ENCODE data around the gene PCDHB10. TPM values are rescaled to one million over a fixed set of nuclear protein-coding genes. Genes with fewer than 3 reads are reported as not detected.
"Not testable (repeated sequence)": the region's sequence is repeated elsewhere in the genome, so short reads cannot be mapped to it uniquely, and the experiment has no call there.

The PCDHB10 gene
- total RNA-seq, 1 experiment from 2014 or later: 2.8 TPM

GRCh38 chr5:141208478-141208877 is 16.3 kb downstream of the PCDHB10 start, which contains the start of gene PCDHB12:
PCDHB12 (plus strand) TSS chr5:141208719; CDS start chr5:141208908, 189 bp downstream.
- TF ChIP-seq EZH2 (IDR thresholded peaks at IDR 0.05; ENCODE audit: borderline replicate concordance, low read depth, low read length, poor library complexity, severe bottlenecking) (no peak), CTCF (conservative IDR thresholded peaks at IDR 0.05; ENCODE audit: low read depth, low read length) (peak; percentile 52)
- intact Hi-C loops (cut with micrococcal nuclease; ENCODE audit: unreplicated experiment): no loop called here
- CTCF ChIA-PET: interaction anchor here (0.8 to 0.9 kb wide), 3 partner anchors 9 to 352 kb away, joined by 3 read pairs; partner anchors contain the start of genes PCDHB11 and PCDHB6
- POLR2A ChIA-PET (ENCODE audit: low non-redundant PET): no interaction called here
- BruUV-seq (replicated peaks): no TSS peak
- Histone ChIP-seq H3K9me3 (ENCODE audit: low read depth, low read length, poor library complexity, severe bottlenecking) (peaks cover 3% of the 10 kb centered on the region), H3K4me1 (ENCODE audit: insufficient read depth, low read length, poor library complexity, severe bottlenecking) (no peaks in the 10 kb centered on the region), H3K27me3 (replicated peaks; ENCODE audit: insufficient read depth, low read depth, low read length, poor library complexity) (no peaks in the 10 kb centered on the region), H3K36me3 (ENCODE audit: insufficient read depth, low read length, poor library complexity, severe bottlenecking) (no peaks in the 10 kb centered on the region), H3K4me3 (ENCODE audit: low read depth, low read length, poor library complexity, severe bottlenecking) (peak within 1 kb of the TSS; percentile 8), H3K27ac (ENCODE audit: low read depth, low read length, poor library complexity, severe bottlenecking) (no peak within 1 kb of the TSS)
- DNase-seq (ENCODE audit: low spot score): peak; percentile 56

GRCh38 chr5:141210281-141210680 is 18.1 kb downstream of the PCDHB10 start:
- H3K4me3 ChIP-seq (ENCODE audit: low read depth, low read length, poor library complexity, severe bottlenecking); DNase-seq (ENCODE audit: low spot score); H3K9me3 ChIP-seq (ENCODE audit: low read depth, low read length, poor library complexity, severe bottlenecking); POLR2A ChIA-PET (ENCODE audit: low non-redundant PET); H3K27ac ChIP-seq (ENCODE audit: low read depth, low read length, poor library complexity, severe bottlenecking); H3K36me3 ChIP-seq (ENCODE audit: insufficient read depth, low read length, poor library complexity, severe bottlenecking); BruUV-seq (replicated peaks); CTCF ChIA-PET; H3K4me1 ChIP-seq (ENCODE audit: insufficient read depth, low read length, poor library complexity, severe bottlenecking); H3K27me3 ChIP-seq (replicated peaks; ENCODE audit: insufficient read depth, low read depth, low read length, poor library complexity); intact Hi-C loops (cut with micrococcal nuclease; ENCODE audit: unreplicated experiment): not testable (repeated sequence)

GRCh38 chr5:141210849-141211248 is 18.7 kb downstream of the PCDHB10 start:
- POLR2A ChIA-PET (ENCODE audit: low non-redundant PET); CTCF ChIA-PET; DNase-seq (ENCODE audit: low spot score): not testable (repeated sequence)

GRCh38 chr5:141213656-141214339 is 21.6 kb downstream of the PCDHB10 start, which contains the start of gene PCDHB13:
PCDHB13 (plus strand) TSS chr5:141213919; CDS start chr5:141214124, 205 bp downstream.
- BruUV-seq (replicated peaks); intact Hi-C loops (cut with micrococcal nuclease; ENCODE audit: unreplicated experiment); H3K27me3 ChIP-seq (replicated peaks; ENCODE audit: insufficient read depth, low read depth, low read length, poor library complexity); H3K4me3 ChIP-seq (ENCODE audit: low read depth, low read length, poor library complexity, severe bottlenecking); POLR2A ChIA-PET (ENCODE audit: low non-redundant PET); H3K36me3 ChIP-seq (ENCODE audit: insufficient read depth, low read length, poor library complexity, severe bottlenecking); CTCF ChIA-PET; H3K4me1 ChIP-seq (ENCODE audit: insufficient read depth, low read length, poor library complexity, severe bottlenecking); H3K9me3 ChIP-seq (ENCODE audit: low read depth, low read length, poor library complexity, severe bottlenecking); H3K27ac ChIP-seq (ENCODE audit: low read depth, low read length, poor library complexity, severe bottlenecking): not testable (repeated sequence)
- peak; percentile 53 for DNase-seq (ENCODE audit: low spot score)
- TF ChIP-seq CTCF (conservative IDR thresholded peaks at IDR 0.05; ENCODE audit: low read depth, low read length): peak; percentile 37

More at GRCh38 chr5:141210849-141211248, 18.7 kb downstream of the PCDHB10 start:
- H3K4me1 ChIP-seq (ENCODE audit: insufficient read depth, low read length, poor library complexity, severe bottlenecking); H3K27ac ChIP-seq (ENCODE audit: low read depth, low read length, poor library complexity, severe bottlenecking); H3K4me3 ChIP-seq (ENCODE audit: low read depth, low read length, poor library complexity, severe bottlenecking); intact Hi-C loops (cut with micrococcal nuclease; ENCODE audit: unreplicated experiment); BruUV-seq (replicated peaks); H3K27me3 ChIP-seq (replicated peaks; ENCODE audit: insufficient read depth, low read depth, low read length, poor library complexity); H3K9me3 ChIP-seq (ENCODE audit: low read depth, low read length, poor library complexity, severe bottlenecking); H3K36me3 ChIP-seq (ENCODE audit: insufficient read depth, low read length, poor library complexity, severe bottlenecking): not testable (repeated sequence)

- H3K4me3 ChIP-seq (ENCODE audit: low read depth, low read length, poor library complexity, severe bottlenecking); H3K27ac ChIP-seq (ENCODE audit: low read depth, low read length, poor library complexity, severe bottlenecking); H3K9me3 ChIP-seq (ENCODE audit: low read depth, low read length, poor library complexity, severe bottlenecking); H3K27me3 ChIP-seq (replicated peaks; ENCODE audit: insufficient read depth, low read depth, low read length, poor library complexity); H3K4me1 ChIP-seq (ENCODE audit: insufficient read depth, low read length, poor library complexity, severe bottlenecking); POLR2A ChIA-PET (ENCODE audit: low non-redundant PET); DNase-seq (ENCODE audit: low spot score); CTCF ChIA-PET; H3K36me3 ChIP-seq (ENCODE audit: insufficient read depth, low read length, poor library complexity, severe bottlenecking); intact Hi-C loops (cut with micrococcal nuclease; ENCODE audit: unreplicated experiment); BruUV-seq (replicated peaks): not testable (repeated sequence)
Measured at GRCh38 chr5:141214583-141214982, 22.4 kb downstream of the PCDHB10 start.

DNA sequence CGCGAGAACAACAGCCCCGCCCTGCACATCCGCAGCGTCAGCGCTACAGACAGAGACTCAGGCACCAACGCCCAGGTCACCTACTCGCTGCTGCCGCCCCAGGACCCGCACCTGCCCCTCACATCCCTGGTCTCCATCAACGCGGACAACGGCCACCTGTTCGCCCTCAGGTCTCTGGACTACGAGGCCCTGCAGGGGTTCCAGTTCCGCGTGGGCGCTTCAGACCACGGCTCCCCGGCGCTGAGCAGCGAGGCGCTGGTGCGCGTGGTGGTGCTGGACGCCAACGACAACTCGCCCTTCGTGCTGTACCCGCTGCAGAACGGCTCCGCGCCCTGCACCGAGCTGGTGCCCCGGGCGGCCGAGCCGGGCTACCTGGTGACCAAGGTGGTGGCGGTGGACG is 23.4 kb downstream of the PCDHB10 start:
- not testable (repeated sequence) for H3K27me3 ChIP-seq (replicated peaks; ENCODE audit: insufficient read depth, low read depth, low read length, poor library complexity)

More for the DNA sequence above, 23.4 kb downstream of the PCDHB10 start:
- H3K36me3 ChIP-seq (ENCODE audit: insufficient read depth, low read length, poor library complexity, severe bottlenecking); DNase-seq (ENCODE audit: low spot score); H3K9me3 ChIP-seq (ENCODE audit: low read depth, low read length, poor library complexity, severe bottlenecking); H3K4me3 ChIP-seq (ENCODE audit: low read depth, low read length, poor library complexity, severe bottlenecking); CTCF ChIA-PET; POLR2A ChIA-PET (ENCODE audit: low non-redundant PET); H3K27ac ChIP-seq (ENCODE audit: low read depth, low read length, poor library complexity, severe bottlenecking); H3K4me1 ChIP-seq (ENCODE audit: insufficient read depth, low read length, poor library complexity, severe bottlenecking); intact Hi-C loops (cut with micrococcal nuclease; ENCODE audit: unreplicated experiment); BruUV-seq (replicated peaks): not testable (repeated sequence)
